ENCODE data around the gene KRTAP10-1.
"Not testable (repeated sequence)": the region's sequence is repeated elsewhere in the genome, so short reads cannot be mapped to it uniquely, and the experiment has no call there.

- not testable (repeated sequence) for TF ChIP-seq EZH2, EZH2phosphoT487, CTCF (IDR thresholded peaks at IDR 0.05)
Observed at GRCh38 chr21:44573630-44574456, 33.8 kb upstream of the KRTAP10-1 start, which contains the start of gene KRTAP10-4.

All from neural progenitor cell (in vitro differentiated cells).